Activated CD8-positive, alpha-beta memory T cell treated with anti-CD3 and anti-CD28 coated beads, Interleukin-2, amount 50 U/mL, for 1 hour (primary cell): ENCODE data around the gene ARHGEF2.
A peak's percentile ranks its signal among the peaks of the same experiment; 100 is the strongest.
"Not testable (repeated sequence)": the region's sequence is repeated elsewhere in the genome, so short reads cannot be mapped to it uniquely, and the experiment has no call there.

Experiments
- DNase-seq: peaks from one replicate; pipeline ENCODE4 v3.0.0-alpha.2; 2020; ENCODE audit errors: extremely low read depth

ARHGEF2 gene

DNA sequence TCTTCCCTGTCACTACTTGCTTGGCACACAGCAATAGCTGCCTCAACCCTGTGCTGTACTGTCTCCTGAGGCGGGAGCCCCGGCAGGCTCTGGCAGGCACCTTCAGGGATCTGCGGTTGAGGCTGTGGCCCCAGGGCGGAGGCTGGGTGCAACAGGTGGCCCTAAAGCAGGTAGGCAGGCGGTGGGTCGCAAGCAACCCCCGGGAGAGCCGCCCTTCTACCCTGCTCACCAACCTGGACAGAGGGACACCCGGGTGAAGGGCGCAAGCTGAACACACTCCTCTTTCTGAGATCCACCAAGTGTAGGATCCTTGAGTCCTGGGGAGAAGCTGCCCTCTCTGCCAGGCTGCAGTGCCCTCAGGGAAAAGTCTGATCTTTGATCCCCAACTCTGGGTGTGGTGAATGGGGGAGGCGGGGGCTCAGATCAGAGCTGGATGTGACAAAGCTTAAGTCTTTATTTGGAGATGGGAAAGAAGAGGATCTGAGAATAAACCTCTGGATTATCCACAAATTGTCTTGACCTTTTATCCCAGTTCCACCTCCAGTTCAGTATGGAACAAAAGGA lies 35.7 kb downstream of the ARHGEF2 start:
- DNase-seq = no peak

GRCh38 chr1:155941845-155942531 lies 36.4 kb downstream of the ARHGEF2 start:
- no peak for DNase-seq

- no peak for DNase-seq
Measured at GRCh38 chr1:155940993-155941844, 37.1 kb downstream of the ARHGEF2 start, which contains the start of gene RXFP4. Gene RXFP4 (plus strand): TSS chr1:155941638. CDS start chr1:155941710, 72 bp downstream.

DNA sequence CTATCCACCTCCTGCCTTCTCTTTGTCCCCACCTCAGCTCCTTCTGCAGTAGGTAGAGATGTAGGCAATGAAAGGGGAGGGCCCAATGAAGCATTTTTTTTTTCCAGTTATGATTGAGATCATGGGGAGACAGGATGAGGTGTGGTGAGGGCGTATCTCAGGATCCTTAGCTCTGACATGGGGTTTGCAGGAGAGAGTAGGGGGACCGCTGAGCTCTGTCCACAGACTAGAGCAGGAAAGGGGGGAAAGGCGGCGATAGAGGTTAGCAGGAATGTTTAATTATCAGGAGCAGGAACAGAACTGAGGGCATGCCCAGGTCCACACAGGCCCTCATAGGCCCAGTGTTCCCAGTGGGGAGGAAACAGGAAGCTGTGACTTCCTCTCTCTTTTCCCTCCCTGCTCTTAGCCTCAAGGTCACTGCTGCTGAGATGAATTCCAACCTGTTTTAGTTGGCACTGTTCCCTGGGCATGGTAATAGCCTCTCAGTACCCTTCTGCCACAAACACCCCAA lies 37.8 kb downstream of the ARHGEF2 start:
- DNase-seq = no peak

GRCh38 chr1:155938220-155938627 lies 40.1 kb downstream of the ARHGEF2 start:
- no peak for DNase-seq

GRCh38 chr1:155934936-155935590 lies 43.3 kb downstream of the ARHGEF2 start:
- no peak for DNase-seq

DNA sequence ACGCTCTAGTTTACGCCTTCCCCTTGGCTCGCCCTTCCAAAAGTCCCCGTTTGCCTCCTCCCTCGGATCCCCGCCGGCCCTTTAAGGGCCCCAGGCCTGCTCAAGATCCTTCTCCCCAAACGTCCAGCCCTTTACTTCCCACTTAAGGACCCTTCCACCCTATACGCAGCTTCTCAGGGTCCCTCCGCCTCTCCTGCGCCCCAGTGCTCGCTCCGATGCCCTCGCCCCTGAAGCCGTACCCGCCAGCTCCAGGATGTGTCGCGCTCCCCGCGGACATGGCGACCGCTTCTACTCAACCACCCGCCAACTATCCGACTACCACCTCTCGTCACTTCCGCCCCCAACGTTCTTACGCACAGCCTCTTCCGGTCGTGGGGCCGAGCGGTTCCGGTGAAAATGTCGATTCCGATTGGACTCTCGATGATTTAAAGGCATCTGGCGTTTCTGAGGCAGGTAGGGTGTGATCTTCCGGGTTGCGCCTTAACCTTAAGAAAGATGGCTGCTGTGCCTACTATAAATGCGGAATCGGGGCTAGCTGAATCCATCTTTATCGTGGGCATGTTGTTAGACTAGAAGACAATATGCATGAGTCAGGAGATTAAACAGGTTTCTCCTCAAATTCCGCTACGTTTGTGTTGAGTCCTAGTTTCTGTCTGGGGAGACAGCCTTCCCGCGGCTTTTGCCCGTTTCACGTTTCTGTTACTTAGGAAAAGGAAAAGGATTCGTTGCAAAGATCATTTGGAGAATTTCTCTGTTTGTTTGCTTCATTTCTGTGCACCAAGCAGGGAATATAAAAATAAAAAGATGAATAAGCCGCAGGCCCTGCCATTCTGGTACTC lies 44.0 kb downstream of the ARHGEF2 start, which contains the start of gene KHDC4:
Gene KHDC4, minus strand, starts transcription at position 317 of the 839 bp plus-strand sequence. Its CDS starts 40 bp downstream, at position 277.
- peak; percentile 95 for DNase-seq

DNA sequence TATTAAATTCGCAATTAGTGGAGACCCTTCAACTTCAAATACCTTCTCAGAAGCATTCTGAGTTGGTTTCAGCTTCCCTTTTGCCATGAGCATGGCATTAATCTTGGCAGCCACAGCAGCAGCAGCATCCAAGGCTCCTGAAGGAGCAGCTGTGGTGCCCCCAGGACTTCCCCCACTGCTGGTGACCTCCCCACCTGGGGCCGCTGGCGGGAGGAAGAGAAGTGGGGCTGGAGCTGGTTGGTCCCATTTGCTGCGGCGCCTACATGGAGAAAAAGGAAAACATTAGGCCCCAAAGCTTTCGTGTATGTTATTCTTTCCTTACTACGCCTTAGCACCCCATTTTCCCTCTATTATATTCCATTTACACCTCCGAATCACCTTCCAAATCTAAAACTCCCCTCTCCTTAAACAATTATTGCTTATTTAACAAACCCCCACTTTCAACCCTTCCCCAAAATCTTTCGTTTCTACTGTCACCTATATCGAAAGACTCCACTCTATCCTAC lies 44.7 kb downstream of the ARHGEF2 start:
- DNase-seq = no peak

DNA sequence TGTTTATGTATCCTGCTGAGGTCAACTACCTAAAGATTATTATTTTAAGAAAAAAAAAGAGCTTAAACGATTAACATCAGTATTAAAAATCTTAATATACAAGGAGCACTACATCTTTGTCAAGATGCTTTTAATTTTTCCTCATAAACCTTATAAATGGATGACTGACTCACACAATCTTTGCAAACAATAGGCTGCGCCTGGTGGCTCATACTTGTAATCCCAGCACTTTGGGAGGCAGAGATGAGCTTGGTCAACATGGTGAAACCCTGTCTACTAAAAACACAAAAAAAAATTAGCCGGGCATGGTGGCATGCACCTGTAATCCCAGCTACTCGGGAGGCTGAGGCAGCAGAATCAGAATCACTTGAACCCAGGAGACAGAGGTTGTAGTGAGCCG lies 45.9 kb downstream of the ARHGEF2 start:
- DNase-seq = no peak

DNA sequence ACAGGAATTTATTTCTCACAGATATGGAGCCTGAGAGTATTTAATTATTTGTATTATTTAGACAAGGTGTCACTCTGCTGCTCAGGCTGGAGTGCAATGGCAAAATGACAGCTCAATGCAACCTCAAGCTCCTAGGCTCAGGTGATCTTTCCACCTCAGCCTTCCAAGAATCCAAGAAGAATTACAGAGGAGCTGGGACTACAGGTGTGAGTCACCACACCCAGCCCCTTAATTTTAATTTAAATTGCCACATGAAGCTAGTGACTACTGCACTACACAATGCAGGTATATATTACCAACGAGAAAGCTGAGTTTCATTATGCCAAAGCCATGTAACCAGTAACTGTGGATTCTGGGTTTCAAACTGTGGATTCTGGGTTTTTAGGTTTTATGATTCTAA lies 46.3 kb downstream of the ARHGEF2 start:
- no peak for DNase-seq

GRCh38 chr1:155931332-155932038 lies 46.9 kb downstream of the ARHGEF2 start:
- DNase-seq = no peak

DNA sequence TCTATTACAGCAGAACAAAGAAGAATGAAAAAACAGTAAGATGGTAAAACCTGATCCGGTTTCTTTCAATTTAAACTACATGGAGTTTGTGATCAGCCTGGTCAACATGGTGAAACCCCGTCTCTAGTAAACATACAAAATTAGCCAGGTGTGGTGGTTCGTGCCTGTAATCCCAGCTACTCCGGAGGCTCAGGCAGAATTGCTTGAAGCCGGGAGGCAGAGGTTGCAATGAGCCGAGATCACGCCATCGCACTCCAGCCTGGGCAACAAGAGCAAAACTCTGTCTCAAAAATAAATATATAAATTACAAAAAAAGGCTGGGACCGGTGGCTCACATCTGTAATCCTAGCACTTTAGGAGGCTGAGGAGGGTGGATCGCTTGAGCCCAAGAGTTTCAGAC lies 47.6 kb downstream of the ARHGEF2 start:
- not testable (repeated sequence) for DNase-seq

DNA sequence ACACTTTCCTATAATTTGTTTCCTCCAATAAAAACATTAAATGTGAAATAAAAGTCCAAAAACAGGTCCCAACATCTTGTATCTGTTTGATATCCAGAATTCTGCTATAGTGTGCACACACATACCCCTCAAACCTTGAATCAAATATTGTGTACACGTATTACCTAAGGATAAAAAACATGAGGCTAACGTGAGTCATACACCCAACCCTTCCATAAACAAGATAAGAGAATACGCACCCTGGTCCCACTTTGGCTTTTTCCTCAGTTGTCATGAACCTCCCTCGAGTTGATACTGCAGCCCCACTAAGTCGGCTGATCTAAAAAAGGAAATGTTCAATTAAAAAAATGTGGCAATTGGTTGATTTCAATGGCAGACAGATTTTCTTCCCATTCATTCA lies 49.3 kb downstream of the ARHGEF2 start:
- DNase-seq = no peak

- no peak for DNase-seq
Measured at GRCh38 chr1:155925506-155925905, 52.8 kb downstream of the ARHGEF2 start.

DNA sequence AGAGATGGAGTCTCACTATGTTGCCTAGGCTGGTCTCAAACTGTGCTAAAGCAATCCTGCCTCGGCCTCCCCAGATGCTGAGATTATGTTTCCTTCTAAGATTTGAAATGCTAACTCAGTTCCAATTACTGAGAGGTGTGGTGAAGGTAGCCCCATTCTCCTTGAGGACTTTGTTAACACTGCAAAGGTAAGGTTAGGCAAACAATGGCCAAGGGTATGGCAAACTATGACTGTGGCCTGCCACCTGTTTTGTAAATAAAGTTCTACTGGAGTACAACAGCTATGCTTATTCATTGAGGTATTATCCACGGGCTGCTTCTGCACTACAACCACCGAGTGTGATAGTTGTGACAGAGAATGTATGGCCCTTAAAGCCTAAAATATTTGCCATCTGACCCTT lies 57.6 kb downstream of the ARHGEF2 start:
- DNase-seq = no peak

GRCh38 chr1:155919801-155920200 lies 58.5 kb downstream of the ARHGEF2 start:
- DNase-seq = no peak

DNA sequence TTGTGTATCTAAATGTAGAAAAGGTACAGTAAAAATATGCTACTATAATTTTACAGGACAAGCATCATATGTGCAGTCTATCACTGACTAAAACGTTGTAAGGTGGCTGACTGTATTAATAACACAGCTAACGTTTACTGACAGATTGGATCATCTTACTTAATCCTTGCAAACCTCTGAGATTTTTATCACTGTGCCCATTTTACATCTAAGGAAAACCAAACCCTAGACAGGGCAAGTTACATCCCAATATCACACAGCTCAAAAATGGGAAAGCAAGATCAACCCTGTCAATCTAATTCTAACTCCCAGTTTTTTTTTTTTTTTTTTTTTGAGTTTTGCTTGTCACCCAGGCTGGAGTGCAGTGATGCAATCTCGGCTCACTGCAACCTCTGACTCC lies 59.7 kb downstream of the ARHGEF2 start:
- no peak for DNase-seq

- DNase-seq = no peak
Measured at GRCh38 chr1:155913969-155914757, 64.2 kb downstream of the ARHGEF2 start.

GRCh38 chr1:155912056-155912536 lies 66.3 kb downstream of the ARHGEF2 start:
- no peak for DNase-seq
